ENCODE data around the gene INTS4.
"Not testable (repeated sequence)": the region's sequence is repeated elsewhere in the genome, so short reads cannot be mapped to it uniquely, and the experiment has no call there.

Gene INTS4

GRCh38 chr11:77943296-77943695 lies 51.2 kb downstream of the INTS4 start:
- DNase-seq: not testable (repeated sequence)

GRCh38 chr11:77942465-77942864 lies 52.0 kb downstream of the INTS4 start:
- not testable (repeated sequence) for DNase-seq

GRCh38 chr11:77933596-77933995 lies 60.9 kb downstream of the INTS4 start:
- DNase-seq: not testable (repeated sequence)

GRCh38 chr11:77930334-77931208 lies 63.9 kb downstream of the INTS4 start:
- DNase-seq: not testable (repeated sequence)

GRCh38 chr11:77917713-77918112 lies 76.8 kb downstream of the INTS4 start:
- not testable (repeated sequence) for DNase-seq

GRCh38 chr11:77914307-77914791 lies 80.1 kb downstream of the INTS4 start:
- DNase-seq: not testable (repeated sequence)

- not testable (repeated sequence) for DNase-seq
These were observed 80.7 kb downstream of the INTS4 start for GRCh38 chr11:77913608-77914306.

- DNase-seq: not testable (repeated sequence)
These were observed 83.6 kb downstream of the INTS4 start for GRCh38 chr11:77910828-77911227.

GRCh38 chr11:77909277-77909676 lies 85.2 kb downstream of the INTS4 start:
- DNase-seq: no peak

- DNase-seq: no peak
These were observed 85.6 kb downstream of the INTS4 start for GRCh38 chr11:77908835-77909234.

GRCh38 chr11:77894949-77895348 lies 99.5 kb downstream of the INTS4 start:
- DNase-seq: not testable (repeated sequence)

GRCh38 chr11:77891703-77892102 lies 102.8 kb downstream of the INTS4 start:
- not testable (repeated sequence) for DNase-seq

- DNase-seq: not testable (repeated sequence)
These were observed 103.2 kb downstream of the INTS4 start for GRCh38 chr11:77891256-77891655.

GRCh38 chr11:77890619-77891056 lies 103.8 kb downstream of the INTS4 start:
- not testable (repeated sequence) for DNase-seq

- DNase-seq: not testable (repeated sequence)
These were observed 104.3 kb downstream of the INTS4 start for GRCh38 chr11:77890100-77890614.

GRCh38 chr11:77889045-77889444 lies 105.4 kb downstream of the INTS4 start:
- DNase-seq: not testable (repeated sequence)

- no peak for DNase-seq
These were observed 108.1 kb downstream of the INTS4 start for GRCh38 chr11:77886401-77886800.

GRCh38 chr11:77884829-77885190 lies 109.7 kb downstream of the INTS4 start:
- DNase-seq: no peak

- no peak for DNase-seq
These were observed 110.2 kb downstream of the INTS4 start for GRCh38 chr11:77884186-77884828.

- DNase-seq: no peak
These were observed 110.7 kb downstream of the INTS4 start for GRCh38 chr11:77883775-77884174.

GRCh38 chr11:77882396-77882795 lies 112.1 kb downstream of the INTS4 start:
- DNase-seq: no peak

GRCh38 chr11:77879218-77879617 lies 115.2 kb downstream of the INTS4 start:
- DNase-seq: no peak

GRCh38 chr11:77878247-77878646 lies 116.2 kb downstream of the INTS4 start:
- not testable (repeated sequence) for DNase-seq
